ENCODE measurements around the gene IWS1. TPM values are rescaled to one million over a fixed set of nuclear protein-coding genes. Genes with fewer than 3 reads are reported as not detected.

The IWS1 gene
- total and polyA plus RNA-seq, 9 of the 15 experiments (the other 6 are each of a cell fraction or from before 2014, with no cell fraction given), result 20.8 to 67.2 (median 46.6) TPM

- peak; percentile 33; the same call in 1 of the 2 replicates for TF ChIP-seq MGA (IDR thresholded peaks at IDR 0.05)
- no peak for TF ChIP-seq WHSC1 (IDR thresholded peaks at IDR 0.05; ENCODE audit: low read length)
- TF ChIP-seq E2F3 (CRISPR knock-in tag; IDR thresholded peaks at IDR 0.05), result no peak
- TF ChIP-seq SMARCA4 (IDR thresholded peaks at IDR 0.05), result 0 out of 2 replicates have a peak, but pooled peaks have one; percentile 40
- TF ChIP-seq PHF8 (IDR thresholded peaks at IDR 0.05; ENCODE audit: borderline replicate concordance, low read length), result no peak
- TF ChIP-seq USF1 (CRISPR knock-in tag; IDR thresholded peaks at IDR 0.05), result peak; percentile 20; the same call in 1 of the 2 replicates
- no peak for TF ChIP-seq RFX1 (IDR thresholded peaks at IDR 0.05)
- TF ChIP-seq HMGN3 (IDR thresholded peaks at IDR 0.05; ENCODE audit: borderline replicate concordance, extremely low read depth, insufficient read length, low read depth, low read length), result no peak
- no peak for TF ChIP-seq TBL1XR1 (IDR thresholded peaks at IDR 0.05; ENCODE audit: low read length in 2 of 2)
- no peak for TF ChIP-seq AFF1 (IDR thresholded peaks at IDR 0.05; ENCODE audit: low read depth in 1 of 2, partially characterized antibody in 2 of 2)
Measured at GRCh38 chr2:127527001-127527804, 914 bp upstream of the IWS1 start (continued).
